Colonic mucosa (tissue), 4 donors: ENCODE results near the gene PAX5. TPM values are rescaled to one million over a fixed set of nuclear protein-coding genes. Genes with fewer than 3 reads are reported as not detected.

Experiments
- DNase-seq: peaks from one replicate; pipeline ENCODE4 v3.0.0-alpha.2; 2020
- H3K27ac ChIP-seq: fragments of 200-600 bp; one replicate; pipeline ENCODE4 v1.8.0; 2021
- H3K27me3 ChIP-seq: fragments of 200-600 bp; one replicate; pipeline ENCODE4 v1.8.0; 2021
- H3K36me3 ChIP-seq: fragments of 200-600 bp; one replicate; pipeline ENCODE4 v1.8.0; 2021
- H3K4me1 ChIP-seq: fragments of 200-600 bp; one replicate; pipeline ENCODE4 v1.8.0; 2021; ENCODE audit warnings: mild to moderate bottlenecking
- H3K4me3 ChIP-seq: fragments of 200-600 bp; one replicate; pipeline ENCODE4 v1.8.0; 2021
- H3K9ac ChIP-seq, 2 donors: one replicate each; pipeline ENCODE4 v1.7.0; 2013; ENCODE audit warnings: control low read depth in 2 of 2, low read depth in 2 of 2, low read length in 2 of 2
- H3K9me3 ChIP-seq: fragments of 200-600 bp; one replicate; pipeline ENCODE4 v1.8.0; 2021
- intact Hi-C: fragments of 100-400 bp; cut with DNase I; formaldehyde crosslinking; loops from one replicate; pipeline ENCODE4 v1.14.1; 2022
- total RNA-seq, 2 donors: library from RNA; stranded (reverse); fragmentation: NEBNext Ultra II Directional in 1 of 2; extraction: Animal tissue kit (Norgen Biotek cat#: 25700) in 1 of 2; gene quantifications; one replicate each; pipeline ENCODE4 v1.2.1, GENCODE V29; 2021
- TF ChIP-seq, protein P1 (sequence below): fragments of 200-600 bp; IDR thresholded peaks from one replicate; pipeline ENCODE4 v1.8.0; 2022; ENCODE audit warnings: antibody characterized with exemption, mild to moderate bottlenecking
- donor health status: healthy.
- donor health status: DM: no; HTN: no; CAD: no.
- donor health status: DM: no; HTN: no; CAD: no.

Gene PAX5
- total RNA-seq, 2 donors from 2014 or later, result 0.08 to 0.32 TPM

DNA sequence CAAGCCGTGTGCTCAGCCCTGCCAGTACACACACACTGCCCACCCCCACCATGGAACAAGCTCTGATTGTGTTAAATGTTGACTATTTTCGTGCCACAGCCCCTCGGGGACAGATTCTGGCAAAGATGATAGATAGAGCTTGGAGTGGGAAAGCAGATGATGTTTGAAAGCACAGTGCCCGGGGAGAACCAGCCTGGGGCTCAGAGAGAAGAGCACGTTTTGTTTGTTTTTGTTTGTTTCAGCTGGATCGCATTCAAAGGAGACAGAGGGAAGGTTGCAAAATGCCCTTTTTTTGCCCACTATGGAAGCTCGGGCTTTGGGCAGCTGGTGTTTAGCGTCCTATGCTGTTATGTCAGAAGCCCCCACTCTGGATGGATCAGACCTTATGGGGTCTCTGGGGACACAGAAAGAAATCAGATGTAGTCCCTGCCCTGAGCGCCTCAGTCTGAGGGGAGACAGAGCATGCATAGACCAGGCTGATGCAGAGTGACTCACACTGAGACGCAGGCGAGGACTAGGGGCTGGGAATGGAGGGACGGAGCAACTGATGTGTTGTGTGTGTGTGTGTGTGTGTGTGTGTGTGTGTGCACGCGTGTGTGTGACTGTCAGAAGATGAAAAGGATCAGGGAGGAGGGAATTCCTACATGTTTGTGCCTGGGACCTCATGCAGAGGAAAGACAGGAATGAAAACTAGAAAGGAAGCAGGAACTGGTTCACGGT lies 231.7 kb downstream of the PAX5 start:
- intact Hi-C loops, result no loop called here
- no peak overlapping the region for H3K4me3 ChIP-seq
- H3K4me1 ChIP-seq, result no peaks in the 10 kb centered on the region
- no peaks in the 10 kb centered on the region for H3K36me3 ChIP-seq
- TF ChIP-seq, protein P1, sequence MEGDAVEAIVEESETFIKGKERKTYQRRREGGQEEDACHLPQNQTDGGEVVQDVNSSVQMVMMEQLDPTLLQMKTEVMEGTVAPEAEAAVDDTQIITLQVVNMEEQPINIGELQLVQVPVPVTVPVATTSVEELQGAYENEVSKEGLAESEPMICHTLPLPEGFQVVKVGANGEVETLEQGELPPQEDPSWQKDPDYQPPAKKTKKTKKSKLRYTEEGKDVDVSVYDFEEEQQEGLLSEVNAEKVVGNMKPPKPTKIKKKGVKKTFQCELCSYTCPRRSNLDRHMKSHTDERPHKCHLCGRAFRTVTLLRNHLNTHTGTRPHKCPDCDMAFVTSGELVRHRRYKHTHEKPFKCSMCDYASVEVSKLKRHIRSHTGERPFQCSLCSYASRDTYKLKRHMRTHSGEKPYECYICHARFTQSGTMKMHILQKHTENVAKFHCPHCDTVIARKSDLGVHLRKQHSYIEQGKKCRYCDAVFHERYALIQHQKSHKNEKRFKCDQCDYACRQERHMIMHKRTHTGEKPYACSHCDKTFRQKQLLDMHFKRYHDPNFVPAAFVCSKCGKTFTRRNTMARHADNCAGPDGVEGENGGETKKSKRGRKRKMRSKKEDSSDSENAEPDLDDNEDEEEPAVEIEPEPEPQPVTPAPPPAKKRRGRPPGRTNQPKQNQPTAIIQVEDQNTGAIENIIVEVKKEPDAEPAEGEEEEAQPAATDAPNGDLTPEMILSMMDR, result no peak
- H3K9ac ChIP-seq, result no peak overlapping the region
- H3K27me3 ChIP-seq, result no peaks in the 10 kb centered on the region
- no peak overlapping the region for H3K27ac ChIP-seq
- H3K9me3 ChIP-seq, result no peaks in the 10 kb centered on the region
- DNase-seq, result no peak

DNA sequence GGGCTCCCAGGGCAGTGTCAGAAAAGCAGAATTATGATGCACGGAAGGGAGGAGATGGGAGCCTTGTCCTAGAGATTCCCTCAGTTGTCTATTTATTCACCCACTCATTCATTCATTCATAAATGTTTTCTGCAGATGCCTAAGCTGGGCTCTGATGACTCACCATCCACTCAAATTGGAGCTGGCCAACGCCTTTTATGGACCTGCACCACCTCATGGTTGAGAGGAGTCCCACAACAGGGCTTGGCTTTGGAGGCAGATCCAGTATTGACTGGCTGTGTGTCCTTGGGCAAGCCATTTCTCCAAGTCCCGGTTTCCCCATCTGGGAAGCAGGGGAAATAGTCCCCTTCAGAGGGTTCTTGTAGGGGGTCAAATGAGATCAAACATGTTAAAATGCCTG lies 233.6 kb downstream of the PAX5 start:
- H3K4me1 ChIP-seq, result no peaks in the 10 kb centered on the region
- H3K27ac ChIP-seq, result no peak overlapping the region
- DNase-seq, result no peak
- H3K4me3 ChIP-seq, result no peak overlapping the region
- no peaks in the 10 kb centered on the region for H3K9me3 ChIP-seq
- H3K9ac ChIP-seq, result no peak overlapping the region
- intact Hi-C loops, result no loop called here
- H3K27me3 ChIP-seq, result no peaks in the 10 kb centered on the region
- TF ChIP-seq, protein P1, result no peak
- no peaks in the 10 kb centered on the region for H3K36me3 ChIP-seq

DNA sequence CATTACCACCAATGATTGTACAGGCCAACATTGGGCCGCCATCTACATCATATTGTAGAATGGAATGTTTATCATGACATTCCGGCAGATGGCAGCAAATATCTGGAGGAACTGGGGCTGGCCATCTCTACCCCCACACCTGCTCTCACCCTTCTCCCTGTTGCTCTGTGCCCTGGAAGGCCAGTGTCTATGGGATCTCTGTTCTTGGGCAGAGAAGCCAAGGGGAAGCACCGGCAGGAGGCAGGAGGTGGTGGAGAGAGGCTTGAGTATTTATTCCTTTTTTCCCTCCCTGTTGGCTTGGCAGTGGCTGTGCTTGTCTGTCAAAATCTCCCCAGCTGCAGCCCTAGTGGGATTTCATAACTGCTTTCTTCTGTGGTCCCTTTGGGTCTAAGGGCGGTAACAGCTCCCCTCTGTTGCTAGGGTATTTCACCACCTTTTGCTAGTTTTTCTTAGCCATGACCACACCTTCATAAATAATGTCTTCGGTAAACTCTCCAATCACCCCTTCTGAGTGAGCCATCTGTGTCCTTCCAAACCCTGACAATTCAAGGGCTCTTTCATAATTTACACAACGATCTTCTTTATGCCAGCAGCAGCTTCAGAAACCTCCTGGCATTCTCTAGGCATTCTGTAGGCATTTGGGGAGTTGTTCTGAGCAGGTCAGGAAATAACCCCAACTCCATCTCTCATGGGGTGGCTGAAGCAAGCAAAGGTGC lies 235.6 kb downstream of the PAX5 start:
- Histone ChIP-seq H3K4me1 (no peaks in the 10 kb centered on the region), H3K27me3 (no peaks in the 10 kb centered on the region), H3K9me3 (no peaks in the 10 kb centered on the region), H3K9ac (no peak overlapping the region), H3K27ac (no peak overlapping the region), H3K4me3 (no peak overlapping the region), H3K36me3 (no peaks in the 10 kb centered on the region)
- TF ChIP-seq, protein P1, result no peak
- no peak for DNase-seq
- intact Hi-C loops, result no loop called here

DNA sequence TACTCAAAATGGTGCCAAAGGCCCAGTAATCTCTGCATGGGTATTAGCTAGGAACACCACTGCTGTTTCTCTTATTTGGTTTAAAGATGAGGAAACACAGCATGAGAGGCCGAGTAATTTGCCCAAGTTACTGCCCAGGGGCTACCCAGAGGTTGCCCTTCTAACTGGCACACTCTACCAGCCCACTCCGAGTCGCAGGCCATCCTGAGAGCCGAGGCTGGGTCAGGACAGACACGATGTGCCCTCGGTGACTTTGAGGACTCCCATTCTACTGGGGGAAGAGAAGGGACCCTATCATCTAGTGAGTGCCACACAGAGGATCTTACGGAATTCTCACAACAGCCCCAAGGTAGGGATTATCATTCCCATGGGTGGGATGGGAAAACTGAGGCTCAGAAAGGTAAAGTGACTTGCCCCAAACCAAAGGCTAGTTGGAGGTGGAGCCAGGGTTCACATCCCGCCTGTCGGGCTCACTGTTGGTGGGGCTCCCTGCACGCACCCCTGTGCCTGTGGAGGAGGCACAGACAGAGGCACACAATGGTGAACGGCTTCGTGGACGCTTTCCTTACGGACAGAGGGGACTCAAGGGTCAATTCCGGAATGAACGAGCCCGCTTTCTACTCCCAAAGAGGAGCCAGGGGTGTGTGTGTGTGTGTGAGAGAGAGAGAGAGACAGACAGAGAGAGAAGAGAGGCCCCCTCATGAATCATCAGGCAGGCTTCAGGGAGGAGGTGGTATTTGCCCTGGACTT lies 236.4 kb downstream of the PAX5 start:
- TF ChIP-seq, protein P1, result no peak
- intact Hi-C loops, result no loop called here
- Histone ChIP-seq H3K9me3 (no peaks in the 10 kb centered on the region), H3K9ac (no peak overlapping the region), H3K4me3 (no peak overlapping the region), H3K27ac (no peak overlapping the region), H3K4me1 (no peaks in the 10 kb centered on the region), H3K36me3 (no peaks in the 10 kb centered on the region), H3K27me3 (no peaks in the 10 kb centered on the region)
- DNase-seq, result no peak

DNA sequence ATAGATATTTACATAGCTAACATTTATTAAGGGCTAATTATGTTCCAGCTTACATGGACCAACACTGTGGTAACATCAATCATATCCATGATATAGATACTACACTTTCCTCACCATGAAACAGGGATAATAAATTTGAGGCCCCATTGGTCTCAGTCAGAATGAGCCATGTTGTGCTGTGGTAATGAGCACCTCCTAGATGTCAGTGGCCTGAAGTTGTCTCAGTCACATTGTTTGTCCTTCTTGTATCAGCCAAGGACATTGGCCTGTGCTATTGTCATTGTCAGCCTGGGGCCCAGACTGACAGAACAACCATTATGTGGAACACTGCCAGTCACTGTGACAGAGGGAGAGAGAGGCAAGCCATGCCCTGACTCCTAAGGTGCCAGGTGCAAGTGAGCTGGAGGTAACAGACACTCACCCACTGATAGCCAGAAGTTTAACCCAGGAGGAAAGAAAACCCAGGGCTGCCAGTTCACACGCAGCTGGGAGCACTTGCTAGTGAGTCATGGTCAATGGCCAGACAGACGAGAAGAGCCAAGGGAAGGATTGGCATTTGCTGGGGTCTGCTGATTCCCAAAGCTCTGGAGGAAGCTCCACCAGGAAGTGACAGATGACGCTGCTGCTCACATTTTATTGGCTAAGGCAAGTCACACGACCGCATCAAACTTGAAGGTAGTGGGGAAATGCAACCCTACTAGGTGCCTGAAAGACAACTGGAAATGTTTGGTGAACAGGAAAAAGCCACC lies 237.2 kb downstream of the PAX5 start:
- Histone ChIP-seq H3K27me3 (no peaks in the 10 kb centered on the region), H3K36me3 (no peaks in the 10 kb centered on the region), H3K9ac (no peak overlapping the region), H3K4me3 (no peak overlapping the region), H3K27ac (no peak overlapping the region), H3K9me3 (no peaks in the 10 kb centered on the region), H3K4me1 (no peaks in the 10 kb centered on the region)
- TF ChIP-seq, protein P1, result no peak
- no peak for DNase-seq
- intact Hi-C loops, result no loop called here
